Renal cortical epithelial cell (primary cell): Measurements from ENCODE around the gene NCKAP1. TPM values are rescaled to one million over a fixed set of nuclear protein-coding genes. Genes with fewer than 3 reads are reported as not detected.
A peak's percentile ranks its signal among the peaks of the same experiment; 100 is the strongest.
"Not testable (repeated sequence)": the region's sequence is repeated elsewhere in the genome, so short reads cannot be mapped to it uniquely, and the experiment has no call there.

ENCODE experiments used
- DNase-seq: peaks from one replicate; pipeline ENCODE4 v3.0.0-alpha.2; 2011; ENCODE audit warnings: low read depth
- total RNA-seq: library from RNA; depleted of rRNA; stranded (reverse); fragments of >200 nt; gene quantifications from 2 replicates; pipeline ENCODE4 v1.2.3, GENCODE V29; 2014

NCKAP1 gene
- total RNA-seq, 1 donor from 2014 or later, result 333 TPM

GRCh38 chr2:183035954-183036669, 2.1 kb downstream of the NCKAP1 start:
- no peak for DNase-seq

- DNase-seq, result peak; percentile 55
These were observed 2.8 kb downstream of the NCKAP1 start for GRCh38 chr2:183035298-183035953.

- DNase-seq, result peak; percentile 56
These were observed 3.5 kb downstream of the NCKAP1 start for GRCh38 chr2:183034806-183035205.

GRCh38 chr2:183033951-183034350, 4.3 kb downstream of the NCKAP1 start:
- DNase-seq, result no peak

- no peak for DNase-seq
These were observed 6.1 kb downstream of the NCKAP1 start for GRCh38 chr2:183031911-183032794.

GRCh38 chr2:183029219-183029618, 9.0 kb downstream of the NCKAP1 start:
- no peak for DNase-seq

GRCh38 chr2:183028108-183028507, 10.1 kb downstream of the NCKAP1 start:
- DNase-seq, result no peak

GRCh38 chr2:183027443-183027842, 10.8 kb downstream of the NCKAP1 start:
- DNase-seq, result no peak

GRCh38 chr2:183026424-183026823, 11.8 kb downstream of the NCKAP1 start:
- no peak for DNase-seq

- no peak for DNase-seq
These were observed 12.3 kb downstream of the NCKAP1 start for GRCh38 chr2:183025993-183026392.

GRCh38 chr2:183024339-183025095, 13.7 kb downstream of the NCKAP1 start:
- DNase-seq, result no peak

GRCh38 chr2:183022711-183023110, 15.5 kb downstream of the NCKAP1 start:
- DNase-seq, result no peak

GRCh38 chr2:183021613-183022012, 16.6 kb downstream of the NCKAP1 start:
- no peak for DNase-seq

GRCh38 chr2:183019718-183020442, 18.4 kb downstream of the NCKAP1 start:
- DNase-seq, result peak; percentile 20

GRCh38 chr2:183017845-183018244, 20.4 kb downstream of the NCKAP1 start:
- DNase-seq, result not testable (repeated sequence)

- DNase-seq, result no peak
These were observed 24.3 kb downstream of the NCKAP1 start for GRCh38 chr2:183014005-183014404.

GRCh38 chr2:183011743-183012142, 26.5 kb downstream of the NCKAP1 start:
- DNase-seq, result no peak

GRCh38 chr2:183010112-183010511, 28.1 kb downstream of the NCKAP1 start:
- DNase-seq, result peak; percentile 40

GRCh38 chr2:183009249-183009899, 28.9 kb downstream of the NCKAP1 start:
- no peak for DNase-seq

- DNase-seq, result no peak
These were observed 36.3 kb downstream of the NCKAP1 start for GRCh38 chr2:183001948-183002347.
